DMS53 (cell line): ENCODE results near the gene NPTX1.

ENCODE experiments used
- DNase-seq: peaks from one replicate; lab custom pipeline; 2025; lab: John Stamatoyannopoulos, UW

Gene NPTX1

DNA sequence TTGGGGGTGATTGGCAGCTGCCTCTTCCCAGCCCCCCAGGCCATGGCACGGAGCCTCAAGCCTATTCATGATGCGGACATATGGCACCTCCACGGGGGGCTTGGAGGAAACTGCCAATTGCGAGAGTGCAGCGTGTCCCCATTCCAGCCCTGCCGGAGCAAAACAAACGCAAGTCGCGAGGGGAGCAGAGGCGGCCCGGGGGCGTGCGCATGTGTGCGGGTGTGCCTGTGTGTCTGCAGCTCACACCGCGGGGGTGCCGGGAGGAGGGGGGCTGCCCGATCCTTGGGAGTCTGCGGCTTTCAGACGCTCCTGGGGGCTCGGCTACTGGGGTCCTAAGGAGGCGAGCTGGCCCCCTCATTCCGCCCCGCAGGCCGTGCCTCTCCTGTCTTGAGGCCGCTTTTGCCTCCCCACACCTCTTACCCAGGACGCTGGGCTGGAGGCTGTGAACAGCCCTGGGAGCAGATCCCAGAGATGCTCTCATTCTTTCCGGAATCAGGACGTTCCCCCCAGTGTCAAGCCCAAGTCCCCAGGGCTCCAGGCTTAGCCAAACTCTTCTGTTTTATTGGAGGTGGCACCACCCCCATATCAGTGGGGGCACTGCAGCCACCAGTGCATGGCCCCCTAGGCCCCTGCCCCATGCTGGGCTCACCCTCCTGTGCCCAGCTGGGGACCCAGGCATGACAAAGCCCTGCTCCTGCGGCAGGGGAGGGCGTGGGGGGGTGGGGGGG is 32.3 kb downstream of the NPTX1 start:
- DNase-seq: no peak

DNA sequence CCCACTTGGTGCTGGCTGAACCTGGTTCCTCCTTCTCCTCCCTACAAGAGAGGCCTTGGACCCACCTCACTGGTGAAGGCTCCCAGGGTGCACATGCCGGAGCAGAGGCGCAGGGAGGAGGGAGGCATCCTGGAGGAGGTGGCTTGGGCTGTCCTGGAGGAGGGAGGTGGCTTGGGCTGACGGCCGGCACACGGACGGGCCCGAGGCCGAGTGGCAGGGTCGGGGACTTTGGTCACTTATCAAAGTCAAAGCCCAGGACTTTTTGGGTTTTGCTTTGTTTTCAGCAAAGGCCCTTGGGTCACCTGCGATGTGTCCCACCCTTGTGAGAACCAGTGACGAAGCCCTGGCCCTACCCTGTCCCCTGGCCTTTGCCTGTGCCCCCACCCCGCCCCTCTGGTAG is 32.9 kb downstream of the NPTX1 start:
- no peak for DNase-seq

DNA sequence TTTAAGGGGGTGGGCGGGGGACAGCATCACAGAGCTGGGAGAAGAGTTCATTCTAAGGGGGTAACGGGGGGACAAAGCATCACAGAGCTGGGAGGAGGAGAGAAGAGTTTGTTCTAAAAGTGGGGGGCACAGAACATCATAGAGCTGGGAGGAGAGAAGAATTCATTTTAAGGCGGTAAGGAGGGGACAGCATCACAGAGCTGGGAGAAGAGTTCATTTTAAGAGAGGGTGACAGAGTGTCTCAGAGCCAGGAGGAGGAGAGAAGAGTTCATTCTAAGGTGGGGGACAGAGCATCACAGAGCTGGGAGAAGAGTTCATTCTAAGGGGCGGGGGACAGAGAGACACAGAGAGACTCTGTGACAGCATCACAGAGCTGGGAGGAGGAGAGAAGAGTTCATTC is 33.6 kb downstream of the NPTX1 start:
- DNase-seq: no peak

DNA sequence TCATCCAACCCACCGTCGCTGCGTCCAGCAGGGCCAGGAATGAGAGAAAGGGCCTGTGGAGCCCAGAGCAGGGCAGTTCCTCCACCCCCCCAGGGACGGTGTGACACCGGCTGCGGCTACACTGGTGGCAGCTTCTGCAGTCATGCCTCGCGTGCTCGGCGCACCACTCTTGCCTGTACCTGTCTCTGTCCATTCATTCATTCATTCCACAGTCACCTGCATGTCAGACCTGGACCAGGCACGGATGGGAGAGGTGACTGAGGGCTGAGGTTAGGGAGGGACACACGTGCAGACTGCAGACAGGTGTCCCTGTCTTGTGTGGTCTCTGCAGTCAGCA is 34.1 kb downstream of the NPTX1 start:
- DNase-seq: no peak

DNA sequence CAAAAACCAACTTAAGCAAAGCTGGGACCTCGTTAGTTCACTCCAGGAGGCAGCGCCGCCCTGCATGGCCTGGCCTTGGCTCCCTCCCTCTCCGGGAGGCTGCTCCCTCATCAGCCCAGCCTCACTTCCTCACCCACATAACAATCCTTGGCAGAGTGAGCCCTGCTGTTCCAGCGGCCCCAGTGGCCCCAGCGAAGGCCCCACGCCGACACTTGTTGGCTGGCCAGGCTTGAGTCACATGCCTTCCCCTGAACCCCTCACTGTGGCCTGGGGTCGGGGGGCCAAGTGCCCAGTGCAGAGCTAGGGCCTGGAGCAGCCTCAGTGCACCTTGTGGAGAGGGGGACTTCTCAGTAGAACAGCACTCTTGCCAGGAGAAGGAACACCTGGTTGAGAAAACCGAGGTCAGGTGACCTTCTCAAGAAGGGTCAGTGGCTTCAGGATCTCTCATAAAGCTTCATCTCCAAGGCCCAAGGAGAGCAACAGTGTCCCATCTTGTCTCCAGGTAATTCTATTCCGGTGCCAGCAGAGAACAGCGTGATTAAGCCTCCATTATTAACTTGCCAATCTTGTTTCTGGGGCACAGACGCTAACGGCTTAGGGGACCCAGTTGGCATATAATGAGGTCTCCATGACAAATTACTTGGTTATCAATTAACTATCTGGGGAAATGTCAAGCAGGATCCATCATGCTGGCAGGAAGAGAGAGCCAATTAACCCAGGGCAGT is 34.6 kb downstream of the NPTX1 start:
- DNase-seq: no peak

DNA sequence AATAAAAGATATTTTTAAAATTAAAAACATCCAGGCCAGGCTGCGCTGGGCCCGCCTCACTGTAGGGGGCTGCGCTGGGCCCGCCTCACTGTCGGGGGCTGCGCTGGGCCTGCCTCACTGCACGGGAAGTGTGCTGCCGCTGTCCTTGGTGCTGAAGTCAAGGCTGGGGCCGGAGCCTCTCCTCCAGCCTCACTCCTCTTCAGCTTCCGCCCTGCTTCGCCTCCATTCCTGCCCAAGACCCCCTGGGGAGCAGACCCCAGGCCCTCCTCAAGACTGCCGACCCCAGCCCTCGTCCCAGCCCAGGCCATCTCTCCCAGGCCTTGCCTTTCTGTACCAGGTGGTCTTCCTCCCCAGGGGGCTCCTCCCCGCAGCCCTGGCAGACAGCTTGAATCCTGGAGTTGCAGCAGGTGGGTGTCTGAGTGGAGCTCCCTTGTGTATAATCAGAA is 35.3 kb downstream of the NPTX1 start:
- DNase-seq: no peak

DNA sequence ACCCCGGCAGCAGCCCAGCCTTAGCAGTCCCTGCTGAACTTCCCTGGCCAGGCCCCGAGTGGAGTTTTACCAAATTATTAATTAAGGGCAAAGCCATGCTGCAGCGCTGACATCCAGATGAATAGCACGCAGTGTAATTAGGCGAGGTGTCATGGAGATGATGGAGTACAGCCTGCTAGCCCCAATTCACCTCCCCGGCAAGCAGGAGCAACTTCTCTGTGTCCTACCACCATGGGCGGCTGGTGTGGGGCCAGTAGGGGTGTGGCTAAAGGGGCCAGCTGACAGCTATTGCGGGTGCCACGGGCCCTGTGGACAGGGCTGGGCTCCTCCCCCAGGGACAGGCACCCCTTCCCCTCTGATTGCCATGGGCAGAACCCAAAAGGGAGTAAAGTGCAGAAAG is 36.9 kb downstream of the NPTX1 start:
- no peak for DNase-seq

DNA sequence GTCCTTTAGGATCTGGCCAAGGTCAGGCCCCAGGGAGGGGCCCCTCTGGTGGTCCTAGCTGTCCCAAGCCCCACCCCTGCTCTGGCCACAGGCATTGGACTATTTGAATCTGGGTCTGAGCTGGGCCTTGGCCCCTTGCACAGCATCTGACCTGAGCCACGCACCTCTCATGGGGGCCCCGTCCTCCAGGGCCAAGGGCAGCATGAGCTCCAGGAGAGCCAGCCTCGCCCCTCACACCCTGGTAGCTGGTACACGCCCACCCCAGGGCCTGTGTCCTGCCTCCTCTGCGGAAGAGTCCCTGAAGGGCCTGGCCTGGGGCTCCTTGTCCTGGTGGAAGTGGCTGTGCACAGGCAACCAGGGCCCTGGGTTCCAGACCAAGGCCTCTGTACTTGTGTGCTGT is 37.6 kb downstream of the NPTX1 start:
- no peak for DNase-seq

DNA sequence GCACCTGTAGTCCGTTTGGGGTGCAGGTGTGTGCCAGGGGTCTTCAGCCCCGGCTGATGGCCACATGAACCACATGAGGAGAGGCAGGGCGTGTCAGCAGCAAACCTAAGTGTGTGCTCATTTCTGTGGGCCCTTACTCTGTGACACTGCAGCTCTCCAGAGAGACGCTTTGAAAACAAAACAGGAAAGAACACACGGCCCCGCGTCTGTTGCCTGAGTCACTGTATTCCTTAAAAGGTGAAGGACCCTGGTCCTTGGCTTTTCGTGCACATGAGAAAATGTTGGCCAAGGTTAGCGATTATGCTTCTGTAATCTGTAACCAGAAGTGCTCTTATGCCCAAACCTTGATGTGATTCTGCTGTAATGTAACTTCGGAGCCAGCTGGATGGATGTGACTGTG is 38.9 kb downstream of the NPTX1 start:
- DNase-seq: no peak

DNA sequence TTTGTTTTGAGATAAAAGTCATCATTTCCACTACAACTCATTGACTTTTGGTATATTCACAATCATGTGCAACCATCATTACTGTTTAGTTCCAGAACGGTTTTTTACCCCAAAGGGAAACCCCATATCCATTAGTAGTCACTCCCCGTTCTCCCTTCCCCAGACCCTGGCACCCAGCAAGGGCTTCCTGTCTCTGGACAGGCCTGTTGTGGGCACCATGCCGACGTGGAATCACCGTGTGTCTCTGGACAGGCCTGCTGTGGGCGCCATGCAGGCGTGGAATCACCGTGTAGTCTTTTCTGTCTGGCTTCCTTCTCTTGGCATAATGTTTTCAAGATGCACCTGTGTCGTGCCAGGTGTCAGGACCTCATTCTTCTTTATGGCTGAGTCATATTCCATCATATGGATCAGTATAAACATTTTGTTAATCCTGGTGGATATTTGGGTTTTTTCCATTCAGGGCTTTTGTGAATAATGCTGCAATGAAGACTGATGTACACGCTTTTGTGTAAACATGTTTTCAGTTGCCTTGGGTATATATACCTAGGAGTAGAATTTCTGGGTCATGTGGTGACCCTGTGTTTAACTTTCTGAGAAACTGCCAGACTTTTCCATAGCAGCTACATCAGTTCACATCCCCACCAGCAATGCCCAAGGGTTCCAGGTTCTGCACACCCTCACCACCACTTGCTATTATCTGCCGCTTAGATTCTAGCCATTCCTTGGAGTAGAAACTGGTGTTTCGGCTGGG is 42.3 kb downstream of the NPTX1 start:
- no peak for DNase-seq

DNA sequence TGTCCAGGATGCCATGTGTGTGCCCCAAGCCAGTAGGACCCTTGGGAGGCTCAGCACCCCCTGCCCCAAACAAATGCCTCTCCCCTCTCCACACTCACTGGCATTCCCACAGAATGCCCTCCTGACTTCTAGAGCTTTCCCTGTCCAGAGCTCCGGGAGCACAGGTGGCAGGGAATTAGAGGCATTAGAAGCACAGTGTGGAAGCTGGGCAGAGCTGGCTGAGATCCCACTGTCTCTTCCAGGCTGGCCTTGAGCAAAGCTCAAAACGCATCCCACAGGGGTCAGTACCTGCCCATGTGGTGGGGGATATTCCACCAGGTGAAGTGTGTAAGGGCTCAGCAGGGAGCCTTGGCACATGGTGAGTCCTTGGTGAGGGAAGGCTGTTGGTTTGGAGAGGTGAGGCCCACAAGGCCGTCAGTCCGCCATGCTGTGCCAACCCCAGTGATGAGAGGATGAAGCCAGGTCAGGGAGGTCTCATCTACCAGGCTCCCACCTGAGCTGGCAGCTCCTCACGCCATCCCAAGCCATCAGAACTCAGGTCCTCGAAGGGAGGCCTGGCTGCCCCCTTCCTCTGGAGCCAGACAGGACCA is 43.4 kb downstream of the NPTX1 start:
- DNase-seq: no peak

DNA sequence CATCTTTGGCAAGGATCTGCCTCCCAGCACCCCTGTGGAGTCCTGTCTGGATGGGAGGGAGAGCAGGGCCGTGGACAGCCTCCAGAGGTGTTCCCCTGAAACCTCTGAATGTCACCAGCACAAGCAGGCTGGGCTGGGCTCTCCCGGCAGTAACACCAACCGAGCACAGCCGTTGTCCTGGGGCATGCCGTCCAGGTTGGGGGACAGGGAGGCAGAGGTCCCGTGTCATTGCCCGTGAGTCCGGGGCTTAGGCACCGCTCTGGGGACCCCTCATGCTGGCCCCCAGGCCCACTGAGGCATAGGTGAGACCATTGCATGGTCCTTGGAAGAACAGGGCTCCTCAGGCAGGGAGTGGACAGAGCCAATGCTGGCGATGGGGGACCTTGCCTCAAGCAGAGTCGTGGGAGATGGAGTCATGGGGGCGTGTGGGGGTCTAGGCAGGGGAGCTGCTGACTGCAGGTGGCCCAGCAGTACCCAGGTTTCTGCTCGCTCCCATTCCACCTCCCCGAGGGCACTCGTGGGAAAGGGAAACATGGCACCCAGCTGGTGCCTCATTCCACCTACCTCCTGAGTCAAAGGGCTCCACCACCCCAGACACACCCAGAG is 44.0 kb downstream of the NPTX1 start:
- DNase-seq: no peak

DNA sequence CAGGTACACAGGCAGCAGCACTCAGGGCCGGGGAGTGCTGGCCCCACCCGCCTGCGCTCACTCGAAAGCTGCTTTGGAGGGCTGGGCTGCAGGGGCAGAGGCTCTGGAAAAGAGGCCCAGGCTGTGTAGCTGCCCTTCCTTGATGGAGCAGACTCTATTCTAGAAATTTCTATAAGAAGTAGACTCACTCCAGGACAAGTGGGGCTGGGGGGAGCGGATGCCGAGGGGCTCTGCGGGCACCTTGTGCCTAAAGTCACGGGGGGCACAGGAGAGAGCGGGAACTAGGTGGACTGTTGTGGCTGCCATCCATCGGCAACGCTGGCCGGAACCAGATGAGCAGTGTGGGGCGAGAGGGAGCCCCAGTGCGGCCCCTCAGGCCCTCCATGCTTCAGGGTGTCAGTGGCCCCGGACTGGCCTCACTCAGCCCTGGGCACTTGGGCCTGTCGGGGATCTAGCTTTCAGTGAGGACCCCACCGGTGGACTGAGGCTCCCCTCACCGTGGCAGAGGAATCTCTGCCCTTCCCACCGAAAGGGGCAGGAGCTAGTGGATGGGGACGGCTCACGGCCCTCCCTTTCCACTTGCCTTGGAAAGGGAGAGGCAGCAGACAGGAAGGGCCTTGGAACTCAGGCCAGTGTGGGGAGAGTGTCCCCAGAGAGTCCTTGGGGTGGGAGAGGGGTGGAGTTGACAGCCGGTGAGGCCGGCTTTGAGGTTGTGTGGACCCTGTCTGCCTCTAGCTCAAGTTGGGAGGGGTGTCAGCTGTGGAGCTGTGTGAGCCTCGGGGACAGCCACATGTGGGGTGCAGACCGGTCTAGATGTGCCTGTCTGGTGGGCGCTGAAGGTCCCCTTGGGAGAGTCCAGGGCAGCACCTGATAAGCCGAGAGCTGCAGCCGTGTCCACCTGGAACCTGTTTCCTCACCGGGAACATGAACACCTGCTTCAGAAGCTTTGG is 44.9 kb downstream of the NPTX1 start:
- no peak for DNase-seq

DNA sequence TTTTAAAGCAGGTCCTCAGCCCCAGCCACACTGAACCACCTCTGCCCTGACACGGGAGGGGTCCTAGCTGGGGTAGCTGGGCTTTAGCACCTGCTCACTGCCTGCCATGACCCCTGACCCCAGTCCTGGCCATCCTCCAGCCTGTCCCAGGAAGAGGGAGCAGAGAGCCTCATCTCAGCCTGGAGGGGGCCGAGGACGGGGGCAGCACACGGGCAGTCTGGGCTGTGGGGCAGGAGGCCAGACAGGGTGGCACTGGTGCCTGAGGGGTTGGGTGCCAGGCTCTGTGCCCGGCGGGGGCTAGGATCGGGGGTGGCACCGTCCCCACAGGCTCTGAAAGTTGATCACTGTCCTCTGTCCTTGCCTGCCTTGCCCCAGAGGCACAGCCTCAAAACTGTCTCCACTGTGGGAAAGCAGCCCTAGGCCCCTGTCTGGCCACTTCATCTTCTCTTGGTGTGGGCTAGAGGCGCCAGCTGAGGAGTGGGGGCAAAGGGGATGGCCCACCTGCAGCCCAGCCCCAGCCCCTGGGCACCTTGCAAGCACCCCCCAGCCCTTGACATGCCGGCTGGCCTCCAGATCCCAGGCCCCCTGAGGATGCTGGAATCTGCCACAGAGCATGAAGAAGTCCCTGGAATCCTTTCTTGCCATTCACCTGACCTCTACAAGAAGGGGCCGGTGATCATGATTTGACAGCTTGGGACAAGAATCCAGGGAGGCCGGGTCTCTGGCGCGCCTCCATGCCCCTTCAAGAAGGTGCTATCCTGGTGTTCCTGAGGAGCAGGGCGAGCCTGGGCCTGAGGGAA is 45.8 kb downstream of the NPTX1 start:
- DNase-seq: no peak

DNA sequence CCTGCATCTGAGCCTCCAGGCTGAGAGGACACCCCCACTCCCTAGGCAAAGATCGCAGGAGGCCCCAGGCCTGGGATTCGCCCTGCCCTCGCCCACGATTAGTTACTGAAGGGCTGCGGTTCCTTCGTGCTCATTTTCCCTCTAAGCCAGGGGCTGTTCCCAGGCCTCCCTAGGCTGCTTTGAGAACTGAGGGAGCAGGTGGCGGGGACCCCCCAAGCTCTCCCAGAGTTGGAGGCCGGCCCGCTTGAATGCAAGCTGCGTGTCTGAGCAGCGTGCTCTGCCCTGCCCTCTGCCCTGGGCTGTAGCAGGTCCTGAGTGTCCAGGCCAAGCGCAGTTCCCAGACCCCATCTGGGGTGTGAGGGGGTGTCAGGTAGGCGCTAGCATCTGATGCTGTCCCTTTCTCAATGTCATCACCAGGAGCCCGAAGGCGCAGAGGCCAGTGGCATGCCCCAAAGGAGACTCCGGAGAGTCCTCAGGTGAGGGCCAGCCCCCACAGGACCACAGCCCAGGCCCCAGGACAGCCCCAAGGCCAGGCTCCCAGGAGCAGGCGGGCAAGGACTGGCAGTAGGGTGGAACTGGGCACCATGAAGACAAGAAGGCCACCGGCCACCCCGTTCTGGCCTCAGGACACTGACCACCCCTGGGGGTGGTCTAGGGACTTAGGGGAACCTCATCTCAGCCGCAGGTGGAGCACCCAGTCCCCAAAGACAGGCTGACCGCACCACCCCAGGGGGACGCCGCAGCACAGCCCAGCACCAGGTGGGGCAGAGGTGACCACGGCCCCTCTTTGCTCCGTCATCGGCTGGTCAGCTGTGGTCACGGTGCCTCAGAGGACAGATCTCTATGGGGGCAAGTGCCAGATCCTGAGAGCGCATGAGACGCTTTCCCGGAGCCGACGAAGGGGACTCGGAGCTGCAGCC is 46.8 kb downstream of the NPTX1 start:
- DNase-seq: no peak

DNA sequence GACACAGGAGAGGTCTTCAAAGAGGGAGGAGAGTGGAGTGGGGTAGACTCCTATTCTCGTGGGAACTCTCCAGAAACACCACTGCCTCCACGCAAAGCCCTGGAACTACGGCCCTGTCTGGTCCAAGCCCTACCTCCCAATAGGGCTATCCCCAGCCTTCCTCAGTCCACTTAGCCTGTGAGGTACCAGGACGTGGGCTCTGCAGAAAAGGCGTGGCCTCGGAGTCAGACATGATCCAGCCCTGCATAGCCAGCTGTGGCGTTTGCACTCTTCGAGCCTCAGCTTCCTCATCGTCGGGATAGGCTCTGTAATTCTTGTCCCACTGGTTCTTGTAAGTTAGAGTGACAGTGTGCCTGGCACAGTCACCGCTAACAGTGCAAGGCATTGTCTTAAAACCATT is 47.6 kb downstream of the NPTX1 start:
- no peak for DNase-seq

DNA sequence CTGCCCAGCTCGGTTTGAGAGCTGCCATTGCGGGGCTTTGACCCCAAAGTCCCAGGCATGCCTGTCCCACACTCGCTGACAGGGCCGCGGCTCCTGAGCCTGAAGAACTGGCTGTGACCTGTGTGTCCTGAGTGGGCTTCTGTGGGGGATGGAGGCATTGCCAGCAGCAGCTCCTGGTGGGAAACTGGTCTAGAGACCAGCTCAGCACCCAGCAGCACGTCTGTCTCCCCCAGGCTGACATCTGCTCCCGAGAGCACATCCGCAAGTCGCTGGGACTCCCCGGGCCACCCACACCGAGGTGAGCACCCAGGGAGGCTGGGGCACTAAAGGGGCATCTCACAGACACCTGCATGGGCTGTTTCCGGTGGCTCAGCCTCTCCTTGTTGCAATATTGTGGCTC is 48.0 kb downstream of the NPTX1 start:
- no peak for DNase-seq

DNA sequence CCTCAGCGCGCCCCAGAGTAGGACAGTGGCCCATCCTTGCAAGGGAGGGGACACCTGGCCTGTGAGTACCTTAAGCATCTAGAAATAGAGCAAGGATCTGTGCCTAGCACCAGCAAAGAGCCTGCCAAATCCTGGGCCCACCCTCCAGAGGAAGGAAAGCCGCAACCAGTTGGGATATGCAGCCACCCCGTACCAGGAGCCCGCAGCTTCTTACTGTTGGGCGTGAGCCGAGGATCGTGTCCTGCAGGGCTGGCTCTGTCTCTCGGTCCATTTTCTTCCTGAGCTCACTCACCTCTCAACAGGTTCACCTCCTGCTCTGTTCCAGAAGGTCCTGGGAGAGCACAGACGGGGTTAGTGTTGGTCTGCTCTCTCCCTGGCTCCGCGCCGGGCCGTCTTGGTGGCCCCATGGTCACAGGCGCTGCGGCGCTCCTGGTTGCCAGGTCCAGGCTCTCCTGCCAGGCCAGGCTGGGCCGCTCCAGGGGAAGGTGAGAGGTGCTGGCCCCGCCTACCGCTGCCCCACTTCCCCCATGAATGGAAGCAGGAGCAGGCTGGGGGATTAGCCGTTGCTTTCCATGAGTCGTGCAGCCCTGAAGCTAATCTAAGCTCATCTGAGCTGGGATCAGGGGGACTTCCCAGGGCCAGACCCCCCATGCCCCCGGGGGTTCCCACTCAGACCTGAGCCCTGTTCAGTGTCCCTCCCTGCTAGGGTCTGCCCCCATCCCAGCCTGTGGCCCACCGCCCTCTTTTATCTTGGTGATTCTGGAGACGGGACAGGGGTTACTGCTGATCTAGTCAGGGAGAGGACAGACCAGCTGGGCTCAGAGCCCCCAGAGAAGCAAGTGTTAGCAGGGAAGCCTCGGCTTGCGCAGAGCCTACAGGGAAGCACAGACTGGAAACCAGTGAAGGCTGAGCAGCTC is 48.8 kb downstream of the NPTX1 start:
- no peak for DNase-seq
